ENCODE results near the gene FAM83D.

FAM83D gene

GRCh38 chr20:38903335-38903734, 22.9 kb upstream of the FAM83D start:
- no peak for TF ChIP-seq USF1 (IDR thresholded peaks at IDR 0.05)
- TF ChIP-seq CREB1 (IDR thresholded peaks at IDR 0.05; ENCODE audit: low read depth): no peak
- no peak for TF ChIP-seq ZBTB7A (IDR thresholded peaks at IDR 0.05; ENCODE audit: low read depth)
- TF ChIP-seq YY1 (IDR thresholded peaks at IDR 0.05; ENCODE audit: low read depth): no peak
- TF ChIP-seq FOXM1 (IDR thresholded peaks at IDR 0.05; ENCODE audit: borderline replicate concordance, low read depth): no peak
- no peak for TF ChIP-seq RAD21 (IDR thresholded peaks at IDR 0.05; ENCODE audit: low read depth)
- TF ChIP-seq CEBPB (IDR thresholded peaks at IDR 0.05): no peak
- no peak for TF ChIP-seq MAX (IDR thresholded peaks at IDR 0.05)
- no peak for TF ChIP-seq TCF12 (IDR thresholded peaks at IDR 0.05; ENCODE audit: low read depth)
- no peak for TF ChIP-seq REST (IDR thresholded peaks at IDR 0.05; ENCODE audit: low read depth)
- TF ChIP-seq EP300 (IDR thresholded peaks at IDR 0.05; ENCODE audit: borderline replicate concordance): no peak
- TF ChIP-seq TAF1 (IDR thresholded peaks at IDR 0.05; ENCODE audit: low read depth): no peak
- TF ChIP-seq NFIC (IDR thresholded peaks at IDR 0.05): no peak
- TF ChIP-seq EGR1 (IDR thresholded peaks at IDR 0.05): no peak
- no peak for TF ChIP-seq TEAD4 (IDR thresholded peaks at IDR 0.05)

GRCh38 chr20:38905375-38905774, 20.8 kb upstream of the FAM83D start:
- TF ChIP-seq REST (IDR thresholded peaks at IDR 0.05; ENCODE audit: low read depth) (no peak), RAD21 (IDR thresholded peaks at IDR 0.05; ENCODE audit: low read depth) (no peak), EP300 (IDR thresholded peaks at IDR 0.05; ENCODE audit: borderline replicate concordance) (no peak), TCF12 (IDR thresholded peaks at IDR 0.05; ENCODE audit: low read depth) (no peak), CREB1 (IDR thresholded peaks at IDR 0.05; ENCODE audit: low read depth) (no peak), FOXM1 (IDR thresholded peaks at IDR 0.05; ENCODE audit: borderline replicate concordance, low read depth) (no peak), MAX (IDR thresholded peaks at IDR 0.05) (no peak), YY1 (IDR thresholded peaks at IDR 0.05; ENCODE audit: low read depth) (no peak), TAF1 (IDR thresholded peaks at IDR 0.05; ENCODE audit: low read depth) (no peak)

- TF ChIP-seq FOXM1 (IDR thresholded peaks at IDR 0.05; ENCODE audit: borderline replicate concordance, low read depth) (no peak), TAF1 (IDR thresholded peaks at IDR 0.05; ENCODE audit: low read depth) (no peak), USF1 (IDR thresholded peaks at IDR 0.05) (no peak), EP300 (IDR thresholded peaks at IDR 0.05; ENCODE audit: borderline replicate concordance) (no peak), RAD21 (IDR thresholded peaks at IDR 0.05; ENCODE audit: low read depth) (no peak), CREB1 (IDR thresholded peaks at IDR 0.05; ENCODE audit: low read depth) (no peak), TEAD4 (IDR thresholded peaks at IDR 0.05) (no peak), MAX (IDR thresholded peaks at IDR 0.05) (no peak), REST (IDR thresholded peaks at IDR 0.05; ENCODE audit: low read depth) (no peak), ZBTB7A (IDR thresholded peaks at IDR 0.05; ENCODE audit: low read depth) (no peak), YY1 (IDR thresholded peaks at IDR 0.05; ENCODE audit: low read depth) (no peak), TCF12 (IDR thresholded peaks at IDR 0.05; ENCODE audit: low read depth) (no peak), CEBPB (IDR thresholded peaks at IDR 0.05) (no peak), NFIC (IDR thresholded peaks at IDR 0.05) (no peak), EGR1 (IDR thresholded peaks at IDR 0.05) (no peak)
Measured at GRCh38 chr20:38907918-38908677, 18.1 kb upstream of the FAM83D start.

GRCh38 chr20:38915355-38915754, 10.9 kb upstream of the FAM83D start:
- TF ChIP-seq EGR1 (IDR thresholded peaks at IDR 0.05) (no peak), CEBPB (IDR thresholded peaks at IDR 0.05) (no peak), TEAD4 (IDR thresholded peaks at IDR 0.05) (no peak), TAF1 (IDR thresholded peaks at IDR 0.05; ENCODE audit: low read depth) (no peak), REST (IDR thresholded peaks at IDR 0.05; ENCODE audit: low read depth) (no peak), TCF12 (IDR thresholded peaks at IDR 0.05; ENCODE audit: low read depth) (no peak), NFIC (IDR thresholded peaks at IDR 0.05) (no peak), RAD21 (IDR thresholded peaks at IDR 0.05; ENCODE audit: low read depth) (no peak), CREB1 (IDR thresholded peaks at IDR 0.05; ENCODE audit: low read depth) (no peak), FOXM1 (IDR thresholded peaks at IDR 0.05; ENCODE audit: borderline replicate concordance, low read depth) (no peak), MAX (IDR thresholded peaks at IDR 0.05) (no peak), YY1 (IDR thresholded peaks at IDR 0.05; ENCODE audit: low read depth) (no peak), USF1 (IDR thresholded peaks at IDR 0.05) (no peak), ZBTB7A (IDR thresholded peaks at IDR 0.05; ENCODE audit: low read depth) (no peak), EP300 (IDR thresholded peaks at IDR 0.05; ENCODE audit: borderline replicate concordance) (no peak)

All from Ishikawa (cell line).